ENCODE data around the gene ARL2BP. TPM values are rescaled to one million over a fixed set of nuclear protein-coding genes. Genes with fewer than 3 reads are reported as not detected.

Gene ARL2BP
- total RNA-seq, 1 experiment from 2014 or later = 10.6 TPM

Other genes starting within 250 kb of the ARL2BP start
- gene CPNE2, start 152.7 kb upstream of the ARL2BP start, total RNA-seq (2021) = 14.0 to 17.9 TPM (median 16.7 TPM) in 3 replicates
- 102 to 107 TPM (median 104 TPM) in 3 replicates for gene PSME3IP1, start 59.2 kb upstream of the ARL2BP start, total RNA-seq (2021)
- gene RSPRY1, start 58.9 kb upstream of the ARL2BP start, total RNA-seq (2021) = 22.7 to 28.5 TPM (median 26.8 TPM) in 3 replicates
- 2.8 to 3.4 TPM (median 3.2 TPM) in 3 replicates for gene PLLP, start 39.4 kb downstream of the ARL2BP start, total RNA-seq (2021)
- 0.35 to 0.60 TPM (median 0.44 TPM) in 3 replicates for gene CCL22, start 113.5 kb downstream of the ARL2BP start, total RNA-seq (2021)
- 0.66 to 1.2 TPM (median 1.1 TPM) in 3 replicates for gene CX3CL1, start 127.2 kb downstream of the ARL2BP start, total RNA-seq (2021)
- gene CCL17, start 159.5 kb downstream of the ARL2BP start, total RNA-seq (2021) = not detected in 3 replicates
- 85.9 to 94.7 TPM (median 87.9 TPM) in 3 replicates for gene CIAPIN1, start 202.1 kb downstream of the ARL2BP start, total RNA-seq (2021)
- gene COQ9, start 202.2 kb downstream of the ARL2BP start, total RNA-seq (2021) = 39.2 to 40.2 TPM (median 39.8 TPM) in 3 replicates
- 67.9 to 75.4 TPM (median 67.9 TPM) in 3 replicates for gene POLR2C, start 217.4 kb downstream of the ARL2BP start, total RNA-seq (2021)
- gene DOK4, start 241.2 kb downstream of the ARL2BP start, total RNA-seq (2021) = 21.8 to 25.0 TPM (median 21.9 TPM) in 3 replicates

Data from WTC11 (cell line).